HepG2 (cell line): Measurements from ENCODE around the gene PLAGL2. TPM values are rescaled to one million over a fixed set of nuclear protein-coding genes. Genes with fewer than 3 reads are reported as not detected.

ENCODE experiments used
- ADNP ChIP-seq: sonication (generic); formaldehyde crosslinking; IDR thresholded peaks from 2 replicates; pipeline ENCODE4 v1.4.0; 2020; ENCODE audit warnings: missing genetic modification reagents
- AGO2 ChIP-seq: fragments of 200-400 bp; formaldehyde crosslinking; optimal IDR thresholded peaks from 2 replicates; pipeline ENCODE3; 2017; ENCODE audit warnings: mild to moderate bottlenecking, low read depth, low read length, moderate library complexity
- AKNA ChIP-seq: sonication (generic); formaldehyde crosslinking; IDR thresholded peaks from 2 replicates; pipeline ENCODE4 v1.4.0; 2020; ENCODE audit warnings: missing genetic modification reagents, borderline replicate concordance
- CEBPG ChIP-seq: IDR thresholded peaks from 2 replicates; pipeline ENCODE4 v1.6.1; 2016
- EED ChIP-seq: sonication (generic); formaldehyde crosslinking; IDR thresholded peaks from 2 replicates; pipeline ENCODE4 v1.5.0; 2020; ENCODE audit warnings: mild to moderate bottlenecking, missing genetic modification reagents
- FOXA3 ChIP-seq: IDR thresholded peaks from 2 replicates; pipeline ENCODE4 v1.6.1; 2016; ENCODE audit warnings: missing genetic modification reagents, missing compliant biosample characterization
- HNRNPLL ChIP-seq: fragments of 200-400 bp; formaldehyde crosslinking; IDR thresholded peaks from 2 replicates; pipeline ENCODE4 v1.6.1; 2017; ENCODE audit warnings: mild to moderate bottlenecking, low read depth, low read length; ENCODE audit not compliant: poor library complexity, severe bottlenecking
- KAT7 ChIP-seq: IDR thresholded peaks from 2 replicates; pipeline ENCODE4 v1.6.1; 2018; ENCODE audit warnings: borderline replicate concordance, missing compliant biosample characterization
- NR2C2 ChIP-seq: sonication (generic); formaldehyde crosslinking; IDR thresholded peaks from 2 replicates; pipeline ENCODE4 v1.4.0; 2020; ENCODE audit warnings: missing genetic modification reagents, mild to moderate bottlenecking, moderate library complexity, borderline replicate concordance
- PHF20 ChIP-seq: sonication (generic); formaldehyde crosslinking; IDR thresholded peaks from 2 replicates; pipeline ENCODE4 v1.5.0; 2020; ENCODE audit warnings: mild to moderate bottlenecking, missing genetic modification reagents
- SP4 ChIP-seq: sonication (generic); formaldehyde crosslinking; IDR thresholded peaks from 2 replicates; pipeline ENCODE4 v1.8.1; 2023; ENCODE audit warnings: mild to moderate bottlenecking, missing genetic modification reagents
- STAG1 ChIP-seq: sonication (generic); formaldehyde crosslinking; IDR thresholded peaks from 2 replicates; pipeline ENCODE4 v1.4.0; 2020; ENCODE audit warnings: missing genetic modification reagents
- TBL1XR1 ChIP-seq: fragments of 150-350 bp; IDR thresholded peaks from 2 replicates; pipeline ENCODE4 v1.6.1; 2014; ENCODE audit warnings: borderline replicate concordance, low read length; ENCODE audit not compliant: partially characterized antibody
- THYN1 ChIP-seq: sonication (generic); formaldehyde crosslinking; IDR thresholded peaks from 2 replicates; pipeline ENCODE4 v1.8.1; 2023; ENCODE audit warnings: low read depth, mild to moderate bottlenecking, moderate library complexity, missing genetic modification reagents, borderline replicate concordance
- XBP1 ChIP-seq: sonication (generic); formaldehyde crosslinking; IDR thresholded peaks from 2 replicates; pipeline ENCODE4 v1.5.0; 2020; ENCODE audit warnings: missing genetic modification reagents
- ZNF251 ChIP-seq: sonication (generic); formaldehyde crosslinking; IDR thresholded peaks from 2 replicates; pipeline ENCODE4 v1.9.0; 2021; ENCODE audit warnings: mild to moderate bottlenecking, missing genetic modification reagents
- ZNF30 ChIP-seq: sonication (generic); formaldehyde crosslinking; IDR thresholded peaks from 2 replicates; pipeline ENCODE4 v1.5.0; 2020; ENCODE audit warnings: mild to moderate bottlenecking, missing genetic modification reagents
- ZNF333 ChIP-seq: sonication (generic); formaldehyde crosslinking; IDR thresholded peaks from 2 replicates; pipeline ENCODE4 v1.4.0; 2020; ENCODE audit warnings: mild to moderate bottlenecking, missing genetic modification reagents, borderline replicate concordance
- ZNF451 ChIP-seq: sonication (generic); formaldehyde crosslinking; IDR thresholded peaks from 2 replicates; pipeline ENCODE4 v1.5.0; 2020; ENCODE audit warnings: mild to moderate bottlenecking, missing genetic modification reagents
- polyA plus RNA-seq, 8 experiments: library from polyadenylated mRNA; depleted of rRNA in 3 of 8; stranded (reverse) in 7 of 8; unstranded in 1 of 8; fragments of >200 nt; fragmentation: Illumina TruSeq in 4 of 8; extraction: Trizol in 4 of 8; gene quantifications; 2 replicates each; pipeline versions ENCODE4 v1.2.1 to v1.2.3, GENCODE V29; 2011 to 2016; ENCODE audit warnings: low read depth in 4 of 8, missing spikeins in 1 of 8, mixed read lengths in 1 of 8; ENCODE audit not compliant: insufficient read depth in 1 of 8
- total RNA-seq, 5 experiments: library from RNA; depleted of rRNA; stranded (reverse); fragments of >200 nt; fragmentation: Illumina TruSeq; extraction: Trizol; gene quantifications; 2 replicates each; pipeline ENCODE4 v1.2.3, GENCODE V29; 2016; ENCODE audit warnings: low read depth in 1 of 5
- TF ChIP-seq, protein P1 (sequence below): sonication (generic); formaldehyde crosslinking; IDR thresholded peaks from 2 replicates; pipeline ENCODE4 v1.8.0; 2023; ENCODE audit warnings: mild to moderate bottlenecking, missing genetic modification reagents
- TF ChIP-seq, protein P2 (sequence below): sonication (generic); formaldehyde crosslinking; IDR thresholded peaks from 2 replicates; pipeline ENCODE4 v1.5.1; 2020; ENCODE audit warnings: mild to moderate bottlenecking, missing genetic modification reagents

PLAGL2 gene
- total and polyA plus RNA-seq, 2 of the 13 experiments (the other 11 are each of a cell fraction or from before 2014, with no cell fraction given): 15.2 to 15.3 TPM

DNA sequence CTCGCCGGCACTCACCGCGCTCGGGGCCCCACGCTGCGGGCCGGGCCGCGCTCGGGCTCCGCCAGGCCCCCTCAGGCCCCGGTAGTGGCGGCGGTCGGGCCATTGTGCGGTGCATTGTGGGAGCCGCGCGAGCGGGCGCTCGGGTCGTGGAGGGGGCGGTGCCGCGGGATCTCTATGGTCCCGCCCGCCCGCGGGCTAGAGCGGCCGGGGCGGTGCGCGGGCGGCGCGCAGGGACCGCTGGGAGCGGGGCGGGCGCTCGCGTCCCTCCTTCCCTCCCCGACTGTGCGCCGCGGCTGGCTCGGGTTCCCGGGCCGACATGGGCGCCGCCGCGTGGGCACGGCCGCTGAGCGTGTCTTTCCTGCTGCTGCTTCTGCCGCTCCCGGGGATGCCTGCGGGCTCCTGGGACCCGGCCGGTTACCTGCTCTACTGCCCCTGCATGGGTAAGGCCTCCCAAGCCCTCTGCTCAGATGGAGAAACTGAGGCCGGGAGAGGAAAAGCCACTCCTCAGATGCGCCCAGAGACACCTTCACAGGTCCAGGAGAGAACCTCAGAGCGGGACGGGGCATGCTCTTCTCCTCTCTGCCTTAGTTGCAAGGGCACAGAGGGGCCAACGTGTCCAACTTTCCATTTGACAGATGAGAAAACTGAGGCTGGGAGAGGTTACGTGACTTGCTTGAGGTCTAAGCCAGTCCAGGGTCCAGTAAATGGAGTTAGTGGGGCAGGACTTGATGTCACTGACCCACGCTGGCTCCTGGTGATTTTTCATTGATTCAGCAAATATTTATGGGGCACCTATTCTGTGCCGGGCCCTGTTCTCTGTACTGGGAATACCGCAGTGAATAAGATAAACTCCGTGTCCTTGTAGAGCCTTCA, at the start of gene PLAGL2, which contains the start of gene POFUT1 (continued):
- no peak for TF ChIP-seq XBP1 (CRISPR knock-in tag)
- no peak for TF ChIP-seq EED (CRISPR knock-in tag)
- peak; percentile 88 for TF ChIP-seq PHF20 (CRISPR knock-in tag)
- TF ChIP-seq STAG1: peak; percentile 66
- peak; percentile 93; the same call in 1 of the 2 replicates for TF ChIP-seq KAT7 (CRISPR knock-in tag)
- TF ChIP-seq TBL1XR1: peak; percentile 18
- TF ChIP-seq NR2C2 (CRISPR knock-in tag): peak; percentile 89
- TF ChIP-seq HNRNPLL: peak; percentile 88
- no peak for TF ChIP-seq ZNF30 (CRISPR knock-in tag)
- TF ChIP-seq, protein P1, sequence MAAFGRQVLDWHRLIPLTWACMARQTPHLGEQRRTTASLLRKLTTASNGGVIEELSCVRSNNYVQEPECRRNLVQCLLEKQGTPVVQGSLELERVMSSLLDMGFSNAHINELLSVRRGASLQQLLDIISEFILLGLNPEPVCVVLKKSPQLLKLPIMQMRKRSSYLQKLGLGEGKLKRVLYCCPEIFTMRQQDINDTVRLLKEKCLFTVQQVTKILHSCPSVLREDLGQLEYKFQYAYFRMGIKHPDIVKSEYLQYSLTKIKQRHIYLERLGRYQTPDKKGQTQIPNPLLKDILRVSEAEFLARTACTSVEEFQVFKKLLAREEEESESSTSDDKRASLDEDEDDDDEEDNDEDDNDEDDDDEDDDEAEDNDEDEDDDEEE (CRISPR knock-in tag): no peak; the same call in 1 of the 2 replicates
- TF ChIP-seq ZNF251 (CRISPR knock-in tag): no peak
- TF ChIP-seq AKNA (CRISPR knock-in tag): 0 out of 2 replicates have a peak, but pooled peaks have one; percentile 54
- TF ChIP-seq, protein P2, sequence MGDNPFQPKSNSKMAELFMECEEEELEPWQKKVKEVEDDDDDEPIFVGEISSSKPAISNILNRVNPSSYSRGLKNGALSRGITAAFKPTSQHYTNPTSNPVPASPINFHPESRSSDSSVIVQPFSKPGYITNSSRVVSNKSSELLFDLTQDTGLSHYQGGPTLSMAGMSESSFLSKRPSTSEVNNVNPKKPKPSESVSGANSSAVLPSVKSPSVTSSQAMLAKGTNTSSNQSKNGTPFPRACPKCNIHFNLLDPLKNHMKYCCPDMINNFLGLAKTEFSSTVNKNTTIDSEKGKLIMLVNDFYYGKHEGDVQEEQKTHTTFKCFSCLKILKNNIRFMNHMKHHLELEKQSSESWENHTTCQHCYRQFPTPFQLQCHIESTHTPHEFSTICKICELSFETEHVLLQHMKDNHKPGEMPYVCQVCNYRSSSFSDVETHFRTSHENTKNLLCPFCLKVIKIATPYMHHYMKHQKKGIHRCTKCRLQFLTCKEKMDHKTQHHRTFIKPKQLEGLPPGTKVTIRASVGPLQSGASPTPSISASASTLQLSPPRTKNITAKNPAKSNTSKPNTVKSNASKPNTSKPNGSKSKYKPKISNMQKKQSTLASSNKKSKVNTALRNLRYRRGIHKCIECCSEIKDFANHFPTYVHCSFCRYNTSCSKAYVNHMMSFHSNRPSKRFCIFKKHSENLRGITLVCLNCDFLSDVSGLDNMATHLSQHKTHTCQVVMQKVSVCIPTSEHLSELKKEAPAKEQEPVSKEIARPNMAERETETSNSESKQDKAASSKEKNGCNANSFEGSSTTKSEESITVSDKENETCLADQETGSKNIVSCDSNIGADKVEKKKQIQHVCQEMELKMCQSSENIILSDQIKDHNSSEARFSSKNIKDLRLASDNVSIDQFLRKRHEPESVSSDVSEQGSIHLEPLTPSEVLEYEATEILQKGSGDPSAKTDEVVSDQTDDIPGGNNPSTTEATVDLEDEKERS: peak; percentile 92
- TF ChIP-seq AGO2: peak; percentile 44
- 0 out of 2 replicates have a peak, but pooled peaks have one; percentile 8 for TF ChIP-seq CEBPG (CRISPR knock-in tag)
- TF ChIP-seq SP4: peak; percentile 90
- peak; percentile 64 for TF ChIP-seq FOXA3 (CRISPR knock-in tag)
- no peak for TF ChIP-seq THYN1 (CRISPR knock-in tag)
- TF ChIP-seq ZNF333 (CRISPR knock-in tag): peak; percentile 82
- peak; percentile 96 for TF ChIP-seq ZNF451 (CRISPR knock-in tag)
- TF ChIP-seq ADNP (CRISPR knock-in tag): peak; percentile 98
